Heart right ventricle (tissue), 16 donors: ENCODE data around the gene GPR180. TPM values are rescaled to one million over a fixed set of nuclear protein-coding genes. Genes with fewer than 3 reads are reported as not detected.

Experiments used
- ATAC-seq, 8 donors: fragments of 200-7000 bp; cut with Tn5 transposase; one replicate each; pipeline ENCODE4 v1.9.1; 2020; ENCODE audit warnings: mild to moderate bottlenecking in 8 of 8, moderate library complexity in 8 of 8, moderate number of reproducible peaks in 1 of 8
- DNase-seq, 2 donors: peaks; one replicate each; pipeline ENCODE4 v3.0.0-alpha.2; 2020
- H3K27ac ChIP-seq, 10 donors: fragments of 200-600 bp; sonication (generic) in 2 of 10; one replicate each; pipeline versions ENCODE4 v1.5.0 to v1.8.0; 2020 to 2022; ENCODE audit warnings: mild to moderate bottlenecking in 3 of 10
- H3K27me3 ChIP-seq, 7 donors: fragments of 200-600 bp; one replicate each; pipeline ENCODE4 v1.8.0; 2021 to 2022; ENCODE audit warnings: mild to moderate bottlenecking in 2 of 7
- H3K36me3 ChIP-seq, 9 donors: fragments of 200-600 bp; sonication (generic) in 1 of 9; one replicate each; pipeline versions ENCODE4 v1.5.0 to v1.8.0; 2020 to 2022; ENCODE audit warnings: mild to moderate bottlenecking in 2 of 9
- H3K4me1 ChIP-seq, 9 donors: fragments of 200-600 bp; sonication (generic) in 1 of 9; one replicate each; pipeline versions ENCODE4 v1.5.0 to v1.8.0; 2020 to 2022; ENCODE audit warnings: mild to moderate bottlenecking in 4 of 9
- H3K4me3 ChIP-seq, 10 donors: fragments of 200-600 bp; sonication (generic) in 2 of 10; one replicate each; pipeline versions ENCODE4 v1.5.0 to v1.8.0; 2020 to 2022; ENCODE audit warnings: mild to moderate bottlenecking in 7 of 10, moderate library complexity in 2 of 10
- H3K9me3 ChIP-seq, 11 donors: fragments of 200-600 bp in 10 of 11; sonication (generic) in 2 of 11; one replicate each; pipeline versions ENCODE4 v1.5.0 to v1.8.0; 2013 to 2022; ENCODE audit warnings: mild to moderate bottlenecking in 2 of 11, control low read depth in 1 of 11, moderate library complexity in 1 of 11
- CTCF ChIP-seq, 9 donors: fragments of 200-600 bp; sonication (generic) in 2 of 9; IDR thresholded peaks; one replicate each; pipeline versions ENCODE4 v1.5.0 to v1.8.0; 2021 to 2022; ENCODE audit warnings: antibody characterized with exemption in 9 of 9, mild to moderate bottlenecking in 5 of 9, moderate library complexity in 1 of 9
- WGBS, 2 donors: extraction: QIAGEN DNeasy Blood & Tissue Kit; methylation state at CpG; one replicate each; pipeline ENCODE4 v1.1.7; 2013; ENCODE audit warnings: inconsistent platforms in 1 of 2; 5-methylcytosine and 5-hydroxymethylcytosine counted together
- intact Hi-C, 10 donors: fragments of 100-400 bp; cut with DNase I; formaldehyde crosslinking; loops; one replicate each; pipeline versions ENCODE4 v1.11.1 to v1.14.2; 2022
- polyA plus RNA-seq, 2 donors: library from polyadenylated mRNA; stranded (reverse); fragments of 200-250 nt; gene quantifications; one replicate each; pipeline ENCODE4 v1.2.3, GENCODE V29; 2013
- total RNA-seq, 10 donors: library from RNA; stranded (reverse); fragmentation: NEBNext Ultra II Directional in 3 of 10; extraction: Animal tissue kit (Norgen Biotek cat#: 25700) in 3 of 10; gene quantifications; one replicate each; pipeline versions ENCODE4 v1.2.1 to v1.2.4, GENCODE V29; 2021 to 2023
- donor health status: Arrhythmogenic right ventricular cardiomyopathy.
- donor health status: ischemic (EF 13 %, LVEDD 7.1; RV severe dilation, severe dysfunction).
- donor health status: healthy with polysubstance abuse.
- donor health status: DM: no; HTN: yes; CAD: no.
- donor health status: DM: no; HTN: no; CAD: no.
- donor health status: ischemic (EF 25% LVEDD 6.9; RV normal size, moderate dysfunction).
- donor health status: ischemic (EF 25% LVEDD 5.7; RV mildly dilated, moderate dysfunction).
- donor health status: healthy.
- donor health status: DM: yes; HTN: yes; CAD: no.
- donor health status: Ischemic cardiomyopathy.
- donor health status: ischemic (EF 35%, LVEDD 5.7; RV mildly dilated, moderate dysfunction).
- donor health status: nonischemic (EF 11% LVEDD 7.7; RV severe dilation, severe dysfunction).
- donor health status: DM: yes; HTN: yes; CAD: no.
- donor health status: PGD.
- donor health status: ischemic (EF 29% LVEDD 5.4; RV normal size, mild dysfunction).
- donor health status: nonischemic (EF 23%, LVEDD 6.1; RV moderate dilation, normal function).

The GPR180 gene
- total and polyA plus RNA-seq, 12 donors = 1.5 to 5.2 (median 2.9) TPM

GRCh38 chr13:94602467-94602866 is 810 bp downstream of the GPR180 start:
- 48 to 51% methylated on average over 1 of the region's 1 CpG for WGBS, 2 donors
- Histone ChIP-seq H3K9me3 (no peaks in the 10 kb centered on the region), H3K36me3 (peaks cover 0 to 26% (median 0%) of the 10 kb centered on the region in 9 donors), H3K4me3 (peak overlapping the region; percentile 73 to 99 (median 93)), H3K4me1 (peaks cover 0 to 14% (median 9%) of the 10 kb centered on the region in 9 donors), H3K27ac (peak overlapping the region in 8 of 10 donors; percentile 74 to 89 (median 82)), H3K27me3 (no peaks in the 10 kb centered on the region)
- DNase-seq = no peak
- ATAC-seq = no peak
- no peak for TF ChIP-seq CTCF (IDR thresholded peaks at IDR 0.05)
- intact Hi-C loops = loop anchor here in 1 of 10 donors (2.0 kb wide), 1 partner anchor 54 kb away; no protein-coding TSS in a partner anchor

- H3K27ac ChIP-seq = no peak overlapping the region
- peaks cover 0 to 31% (median 9%) of the 10 kb centered on the region in 9 donors for H3K4me1 ChIP-seq
- intact Hi-C loops = no loop called here
- H3K36me3 ChIP-seq = peaks cover 0 to 60% (median 0%) of the 10 kb centered on the region in 9 donors
- WGBS, 2 donors = 92 to 96% methylated on average over 4 of the region's 4 CpGs
- no peak overlapping the region for H3K4me3 ChIP-seq
- H3K9me3 ChIP-seq = no peaks in the 10 kb centered on the region
- H3K27me3 ChIP-seq = no peaks in the 10 kb centered on the region
- DNase-seq = no peak
- TF ChIP-seq CTCF (IDR thresholded peaks at IDR 0.05) = no peak
- ATAC-seq = no peak
Measured at GRCh38 chr13:94607056-94607455, 5.4 kb downstream of the GPR180 start.

GRCh38 chr13:94607939-94608338 is 6.3 kb downstream of the GPR180 start:
- TF ChIP-seq CTCF (IDR thresholded peaks at IDR 0.05) = no peak

GRCh38 chr13:94608586-94608985 is 6.9 kb downstream of the GPR180 start:
- Histone ChIP-seq H3K4me3 (no peak overlapping the region), H3K4me1 (peaks cover 0 to 17% (median 4%) of the 10 kb centered on the region in 9 donors), H3K9me3 (no peaks in the 10 kb centered on the region), H3K27ac (peak overlapping the region in 2 of 10 donors; percentile 33 to 40), H3K27me3 (no peaks in the 10 kb centered on the region), H3K36me3 (peaks cover 0 to 75% (median 0%) of the 10 kb centered on the region in 9 donors)
- TF ChIP-seq CTCF (IDR thresholded peaks at IDR 0.05) = no peak
- DNase-seq = no peak
- intact Hi-C loops = no loop called here
- WGBS, 2 donors = 33 to 40% methylated on average over 1 of the region's 1 CpG
- peak in 4 of 8 donors; percentile 69 to 90 (median 85) for ATAC-seq

More at GRCh38 chr13:94607939-94608338, 6.3 kb downstream of the GPR180 start:
- 70 to 71% methylated on average over 3 of the region's 3 CpGs for WGBS, 2 donors
- Histone ChIP-seq H3K4me3 (no peak overlapping the region), H3K27me3 (no peaks in the 10 kb centered on the region), H3K36me3 (peaks cover 0 to 69% (median 0%) of the 10 kb centered on the region in 9 donors), H3K4me1 (peaks cover 0 to 23% (median 5%) of the 10 kb centered on the region in 9 donors), H3K27ac (peak overlapping the region in 1 of 10 donors; percentile 33), H3K9me3 (no peaks in the 10 kb centered on the region)
- no peak for DNase-seq
- peak in 1 of 8 donors; percentile 34 for ATAC-seq
- intact Hi-C loops = no loop called here
